GM21526 (cell line): ENCODE results near the gene GPR153.

Experiments used
- ATAC-seq: cut with Tn5 transposase; IDR thresholded peaks from one replicate; pipeline ENCODE4 v1.9.1; 2021; ENCODE audit warnings: moderate library complexity; ENCODE audit not compliant: unreplicated experiment, low FRiP score

The GPR153 gene

DNA sequence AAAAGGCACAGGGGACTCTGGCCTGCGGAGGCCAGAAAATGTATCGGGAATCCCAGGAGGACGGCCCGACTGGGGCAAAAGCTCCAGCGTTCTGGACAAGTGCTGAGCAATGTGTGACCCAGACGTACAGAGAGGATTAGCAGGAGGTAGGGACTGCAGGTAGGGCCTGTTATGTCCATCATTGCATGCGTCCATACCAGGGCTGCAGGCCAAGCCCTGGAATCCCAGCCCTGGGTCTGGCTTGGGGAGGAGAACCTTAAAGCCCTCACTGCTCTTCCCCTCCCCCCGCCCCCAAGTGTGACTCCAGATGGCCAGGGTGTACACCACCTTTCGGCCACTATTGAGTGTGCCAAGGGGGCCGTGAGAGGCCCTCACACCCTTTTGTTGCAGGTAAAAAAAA lies 53.0 kb downstream of the GPR153 start:
- ATAC-seq: no peak

DNA sequence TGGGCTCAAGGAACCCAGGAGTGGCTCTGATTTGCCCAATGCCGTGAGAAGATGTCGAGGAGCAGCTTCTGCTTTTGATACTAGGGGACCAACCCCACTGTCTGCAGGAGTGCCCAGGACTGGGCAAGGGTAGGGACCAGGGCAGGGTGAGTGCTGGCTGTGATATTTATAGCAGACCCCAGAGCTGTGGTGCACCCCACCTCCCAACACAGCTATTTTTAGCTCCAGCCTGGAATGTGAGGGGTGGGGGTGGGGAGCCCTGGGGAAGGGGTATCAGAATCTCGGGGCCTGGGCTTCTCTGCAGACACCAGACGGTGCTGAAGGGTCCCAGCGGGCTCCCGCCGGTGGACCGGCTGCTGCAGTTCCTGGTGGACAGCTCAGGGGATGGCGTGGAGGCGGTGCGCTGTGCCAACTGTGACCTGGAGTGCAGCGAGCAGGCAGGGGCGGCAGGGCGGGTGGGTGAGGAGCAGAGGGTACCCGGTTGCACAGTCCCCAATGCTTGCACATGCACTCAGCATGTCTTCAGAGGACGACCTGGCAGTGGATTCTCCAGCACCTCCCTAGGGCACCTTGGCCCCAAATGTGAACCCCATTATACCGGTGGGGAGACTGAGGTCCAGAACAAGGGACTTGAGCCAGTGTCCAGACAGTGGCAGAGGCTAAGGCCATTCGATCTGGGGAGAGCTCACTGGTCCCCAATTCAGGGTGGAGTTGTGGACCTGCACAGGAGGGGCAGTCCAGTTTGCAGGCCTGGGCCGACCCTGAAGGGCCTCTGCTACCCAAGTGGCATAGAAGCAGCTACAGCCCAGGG lies 53.6 kb downstream of the GPR153 start:
- ATAC-seq: no peak

- ATAC-seq: no peak
Observed at GRCh38 chr1:6206520-6206855, 54.4 kb downstream of the GPR153 start.

GRCh38 chr1:6205849-6206519 lies 54.9 kb downstream of the GPR153 start, which contains the start of gene RNF207:
Gene RNF207 (plus strand): TSS chr1:6206119. CDS start chr1:6206536, 417 bp downstream.
- no peak for ATAC-seq

DNA sequence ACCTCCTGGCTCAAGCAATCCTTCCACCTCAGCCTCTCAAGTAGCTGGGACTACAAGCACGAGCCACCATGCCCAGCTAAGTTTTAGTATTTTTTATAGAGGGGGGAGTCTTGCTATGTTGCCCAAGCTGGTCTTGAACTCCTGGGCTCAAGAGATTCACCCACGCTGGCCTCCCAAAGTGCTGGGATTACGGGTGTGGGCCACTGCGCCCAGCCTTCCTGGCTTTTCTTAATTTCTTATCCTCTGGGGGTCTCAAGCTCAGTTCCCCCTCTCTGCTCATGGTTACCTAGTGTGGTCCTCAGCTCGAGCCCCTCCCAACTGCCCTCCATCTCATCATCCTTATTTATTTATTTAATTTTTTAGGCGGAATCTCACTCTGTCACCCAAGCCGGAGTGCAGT lies 58.6 kb downstream of the GPR153 start:
- ATAC-seq: no peak

GRCh38 chr1:6200188-6200809 lies 60.6 kb downstream of the GPR153 start:
- ATAC-seq: no peak

DNA sequence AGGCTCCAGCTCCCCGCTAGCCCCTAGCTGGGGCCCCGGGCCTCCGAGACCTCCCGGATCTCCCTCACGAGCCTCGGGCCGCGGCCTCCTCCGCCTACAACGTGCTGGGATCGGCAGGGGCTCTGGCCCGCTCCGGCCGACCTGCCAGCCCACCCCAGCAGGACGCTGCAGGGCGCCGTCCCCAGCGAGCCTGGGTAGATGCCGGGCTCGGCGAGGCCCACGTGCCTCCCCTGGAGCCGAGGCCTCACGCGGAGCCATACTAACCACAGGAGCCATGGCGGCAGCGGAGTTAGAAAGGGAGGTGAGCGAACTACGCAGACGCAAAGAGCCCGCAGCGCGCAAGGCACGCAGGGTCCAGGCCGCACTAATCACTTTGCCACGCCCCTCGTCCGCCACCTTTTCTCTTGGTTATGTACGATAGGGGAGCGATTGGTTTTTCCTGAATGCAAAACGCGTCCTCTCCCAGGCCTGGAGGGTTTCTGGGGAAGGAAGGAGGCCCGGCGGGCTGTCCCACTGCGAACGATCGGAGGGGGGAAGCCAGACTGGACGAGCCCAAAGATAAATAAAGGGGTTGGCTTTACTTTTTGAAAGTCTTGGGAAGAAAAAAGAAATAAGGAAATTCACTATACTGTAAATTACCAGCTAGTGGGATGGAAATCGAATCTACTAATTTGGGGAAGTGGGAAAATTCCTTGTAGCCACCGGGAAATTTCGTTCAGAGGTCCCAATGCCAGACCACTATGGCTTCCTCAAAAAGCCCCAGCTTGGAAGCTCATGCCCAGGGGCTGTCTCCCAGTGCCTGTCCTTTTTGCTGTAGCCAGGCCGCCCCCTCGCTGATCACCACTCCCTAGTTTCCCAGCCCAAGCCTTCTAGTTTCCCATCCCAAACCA lies 61.4 kb downstream of the GPR153 start, which contains the start of gene RPL22:
RPL22 (minus strand) TSS at position 298 of the 890 bp plus-strand sequence; CDS start at position 276, 22 bp downstream.
- peak; percentile 96 for ATAC-seq

- peak; percentile 14 for ATAC-seq
Observed at GRCh38 chr1:6198646-6199297, 62.1 kb downstream of the GPR153 start.

GRCh38 chr1:6197746-6198427 lies 63.0 kb downstream of the GPR153 start:
- no peak for ATAC-seq
